ENCODE measurements around the gene TMEM97. TPM values are rescaled to one million over a fixed set of nuclear protein-coding genes. Genes with fewer than 3 reads are reported as not detected.

The TMEM97 gene
- polyA plus RNA-seq, 1 donor from 2014 or later, result 16.9 TPM

DNA sequence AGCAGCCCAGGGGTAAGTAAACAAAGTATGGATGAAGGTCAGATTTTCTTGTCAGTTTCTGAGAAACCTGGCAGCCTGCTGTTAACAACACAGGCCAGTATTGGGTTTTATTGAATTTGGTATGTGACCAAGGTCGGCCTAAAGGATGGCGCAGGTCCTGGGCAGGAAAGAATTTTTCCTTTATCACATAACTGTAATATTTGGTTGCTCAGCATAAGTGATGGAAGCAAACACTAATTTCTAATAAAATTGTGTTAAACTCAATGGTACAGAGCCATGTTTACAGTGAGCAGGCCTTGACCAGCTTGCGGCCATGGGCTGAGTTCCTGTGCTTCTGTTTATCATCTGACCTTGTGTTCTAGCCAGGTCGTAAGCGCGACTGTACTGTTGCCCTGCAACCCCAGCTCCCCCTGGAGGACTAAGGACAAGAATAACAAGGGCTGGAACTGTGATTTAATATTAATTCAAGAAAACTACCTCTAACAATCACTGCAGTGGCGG lies 27.8 kb downstream of the TMEM97 start:
- Histone ChIP-seq H3K27ac (ENCODE audit: low read length) (no peak overlapping the region), H3F3A (ENCODE audit: insufficient read depth, low read length, poor library complexity, severe bottlenecking) (no peaks in the 10 kb centered on the region), H3K4me3 (ENCODE audit: low read length) (no peak overlapping the region), H2AFZ (ENCODE audit: low read depth, low read length) (no peak overlapping the region), H3K9ac (ENCODE audit: low read length) (no peak overlapping the region), H3K27me3 (ENCODE audit: insufficient read depth, low read depth, low read length) (no peaks in the 10 kb centered on the region), H3K4me2 (ENCODE audit: low read length) (no peak overlapping the region), H3K9me2 (ENCODE audit: insufficient read depth, low read length) (no peaks in the 10 kb centered on the region), H3K79me2 (replicated peaks; ENCODE audit: insufficient read depth, low read length) (no peaks in the 10 kb centered on the region), H4K20me1 (ENCODE audit: insufficient read depth) (no peaks in the 10 kb centered on the region), H3K36me3 (ENCODE audit: insufficient read depth, low read length) (peaks cover 13% of the 10 kb centered on the region), H3K9me3 (ENCODE audit: low read length) (no peaks in the 10 kb centered on the region)
- TF ChIP-seq, protein P1, sequence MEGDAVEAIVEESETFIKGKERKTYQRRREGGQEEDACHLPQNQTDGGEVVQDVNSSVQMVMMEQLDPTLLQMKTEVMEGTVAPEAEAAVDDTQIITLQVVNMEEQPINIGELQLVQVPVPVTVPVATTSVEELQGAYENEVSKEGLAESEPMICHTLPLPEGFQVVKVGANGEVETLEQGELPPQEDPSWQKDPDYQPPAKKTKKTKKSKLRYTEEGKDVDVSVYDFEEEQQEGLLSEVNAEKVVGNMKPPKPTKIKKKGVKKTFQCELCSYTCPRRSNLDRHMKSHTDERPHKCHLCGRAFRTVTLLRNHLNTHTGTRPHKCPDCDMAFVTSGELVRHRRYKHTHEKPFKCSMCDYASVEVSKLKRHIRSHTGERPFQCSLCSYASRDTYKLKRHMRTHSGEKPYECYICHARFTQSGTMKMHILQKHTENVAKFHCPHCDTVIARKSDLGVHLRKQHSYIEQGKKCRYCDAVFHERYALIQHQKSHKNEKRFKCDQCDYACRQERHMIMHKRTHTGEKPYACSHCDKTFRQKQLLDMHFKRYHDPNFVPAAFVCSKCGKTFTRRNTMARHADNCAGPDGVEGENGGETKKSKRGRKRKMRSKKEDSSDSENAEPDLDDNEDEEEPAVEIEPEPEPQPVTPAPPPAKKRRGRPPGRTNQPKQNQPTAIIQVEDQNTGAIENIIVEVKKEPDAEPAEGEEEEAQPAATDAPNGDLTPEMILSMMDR (IDR thresholded peaks at IDR 0.05; ENCODE audit: poor library complexity, severe bottlenecking), result peak; percentile 21
- TF ChIP-seq EZH2 (IDR thresholded peaks at IDR 0.05; ENCODE audit: borderline replicate concordance, insufficient read depth, low read length, poor library complexity, severe bottlenecking), result no peak

DNA sequence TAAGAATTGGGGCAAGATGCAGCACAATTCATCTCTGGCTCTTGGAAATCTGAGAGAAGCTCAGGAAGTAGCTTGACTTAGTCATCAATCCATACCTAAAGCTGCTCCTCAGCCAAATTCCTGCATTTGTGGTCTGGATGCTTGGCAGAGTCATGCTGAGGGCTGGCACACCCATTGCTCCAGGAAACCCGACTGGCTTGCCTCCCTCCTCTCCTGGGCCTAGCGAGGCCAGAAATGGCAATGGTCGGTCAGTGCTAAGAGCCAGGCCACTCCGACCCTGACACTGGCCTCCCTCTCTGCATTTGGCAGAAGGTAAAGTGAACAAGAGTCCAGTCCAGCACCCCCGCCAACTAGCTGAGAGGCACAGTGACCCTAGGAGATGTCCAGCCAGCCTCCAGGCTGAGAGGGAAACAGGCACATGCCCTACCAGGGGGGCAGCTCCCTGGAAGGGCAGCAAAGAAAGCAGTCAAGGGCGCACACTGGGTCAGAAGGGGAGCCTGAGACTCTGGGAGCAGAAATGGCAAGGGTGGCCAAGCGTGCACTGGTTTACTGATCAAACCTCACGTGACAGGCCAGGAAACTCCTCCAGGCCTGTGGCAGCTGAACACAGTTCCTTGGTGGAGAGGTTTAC lies 28.4 kb downstream of the TMEM97 start:
- no peak overlapping the region for H3K4me3 ChIP-seq (ENCODE audit: low read length)
- no peak overlapping the region for H3K4me2 ChIP-seq (ENCODE audit: low read length)
- no peak overlapping the region for H2AFZ ChIP-seq (ENCODE audit: low read depth, low read length)
- H3K9me2 ChIP-seq (ENCODE audit: insufficient read depth, low read length), result no peaks in the 10 kb centered on the region
- H3K27me3 ChIP-seq (ENCODE audit: insufficient read depth, low read depth, low read length), result no peaks in the 10 kb centered on the region
- no peak overlapping the region for H3K9ac ChIP-seq (ENCODE audit: low read length)
- H4K20me1 ChIP-seq (ENCODE audit: insufficient read depth), result no peaks in the 10 kb centered on the region
- no peaks in the 10 kb centered on the region for H3K9me3 ChIP-seq (ENCODE audit: low read length)
- H3K27ac ChIP-seq (ENCODE audit: low read length), result no peak overlapping the region
- H3K36me3 ChIP-seq (ENCODE audit: insufficient read depth, low read length), result peaks cover 13% of the 10 kb centered on the region
- no peaks in the 10 kb centered on the region for H3F3A ChIP-seq (ENCODE audit: insufficient read depth, low read length, poor library complexity, severe bottlenecking)
- no peaks in the 10 kb centered on the region for H3K79me2 ChIP-seq (replicated peaks; ENCODE audit: insufficient read depth, low read length)
- TF ChIP-seq POLR2AphosphoS5 (IDR thresholded peaks at IDR 0.05), result peak; percentile 14
- TF ChIP-seq, protein P1 (IDR thresholded peaks at IDR 0.05; ENCODE audit: poor library complexity, severe bottlenecking), result no peak

DNA sequence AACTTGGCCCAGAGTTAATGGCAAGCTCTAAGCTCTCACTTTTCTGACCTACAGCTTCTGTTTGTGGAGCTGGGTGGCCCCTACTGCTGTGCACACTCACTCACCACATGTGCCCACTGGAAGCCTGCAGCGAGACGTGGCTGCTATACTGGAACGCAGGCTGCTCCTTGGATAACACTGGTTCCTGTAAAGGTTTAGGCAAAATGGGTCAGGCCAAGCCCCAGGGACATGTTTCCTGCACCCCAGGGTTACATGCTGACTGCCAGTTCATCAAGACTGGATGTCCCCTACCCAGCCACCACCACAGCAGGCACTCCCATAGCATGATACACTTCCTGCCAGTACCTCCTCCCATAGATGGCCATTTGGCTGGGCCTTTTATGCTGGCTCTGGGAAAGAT lies 30.0 kb downstream of the TMEM97 start:
- no peak overlapping the region for H3K4me2 ChIP-seq (ENCODE audit: low read length)
- no peaks in the 10 kb centered on the region for H3K79me2 ChIP-seq (replicated peaks; ENCODE audit: insufficient read depth, low read length)
- H3F3A ChIP-seq (ENCODE audit: insufficient read depth, low read length, poor library complexity, severe bottlenecking), result no peaks in the 10 kb centered on the region
- no peak overlapping the region for H3K4me3 ChIP-seq (ENCODE audit: low read length)
- TF ChIP-seq, protein P1 (IDR thresholded peaks at IDR 0.05; ENCODE audit: poor library complexity, severe bottlenecking), result no peak
- TF ChIP-seq, protein P2, sequence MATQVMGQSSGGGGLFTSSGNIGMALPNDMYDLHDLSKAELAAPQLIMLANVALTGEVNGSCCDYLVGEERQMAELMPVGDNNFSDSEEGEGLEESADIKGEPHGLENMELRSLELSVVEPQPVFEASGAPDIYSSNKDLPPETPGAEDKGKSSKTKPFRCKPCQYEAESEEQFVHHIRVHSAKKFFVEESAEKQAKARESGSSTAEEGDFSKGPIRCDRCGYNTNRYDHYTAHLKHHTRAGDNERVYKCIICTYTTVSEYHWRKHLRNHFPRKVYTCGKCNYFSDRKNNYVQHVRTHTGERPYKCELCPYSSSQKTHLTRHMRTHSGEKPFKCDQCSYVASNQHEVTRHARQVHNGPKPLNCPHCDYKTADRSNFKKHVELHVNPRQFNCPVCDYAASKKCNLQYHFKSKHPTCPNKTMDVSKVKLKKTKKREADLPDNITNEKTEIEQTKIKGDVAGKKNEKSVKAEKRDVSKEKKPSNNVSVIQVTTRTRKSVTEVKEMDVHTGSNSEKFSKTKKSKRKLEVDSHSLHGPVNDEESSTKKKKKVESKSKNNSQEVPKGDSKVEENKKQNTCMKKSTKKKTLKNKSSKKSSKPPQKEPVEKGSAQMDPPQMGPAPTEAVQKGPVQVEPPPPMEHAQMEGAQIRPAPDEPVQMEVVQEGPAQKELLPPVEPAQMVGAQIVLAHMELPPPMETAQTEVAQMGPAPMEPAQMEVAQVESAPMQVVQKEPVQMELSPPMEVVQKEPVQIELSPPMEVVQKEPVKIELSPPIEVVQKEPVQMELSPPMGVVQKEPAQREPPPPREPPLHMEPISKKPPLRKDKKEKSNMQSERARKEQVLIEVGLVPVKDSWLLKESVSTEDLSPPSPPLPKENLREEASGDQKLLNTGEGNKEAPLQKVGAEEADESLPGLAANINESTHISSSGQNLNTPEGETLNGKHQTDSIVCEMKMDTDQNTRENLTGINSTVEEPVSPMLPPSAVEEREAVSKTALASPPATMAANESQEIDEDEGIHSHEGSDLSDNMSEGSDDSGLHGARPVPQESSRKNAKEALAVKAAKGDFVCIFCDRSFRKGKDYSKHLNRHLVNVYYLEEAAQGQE (IDR thresholded peaks at IDR 0.05; ENCODE audit: borderline replicate concordance), result no peak
- TF ChIP-seq RAD21 (conservative IDR thresholded peaks at IDR 0.05) (no peak), SMC3 (conservative IDR thresholded peaks at IDR 0.05; ENCODE audit: poor library complexity) (no peak), EZH2 (IDR thresholded peaks at IDR 0.05; ENCODE audit: borderline replicate concordance, insufficient read depth, low read length, poor library complexity, severe bottlenecking) (no peak), EP300 (conservative IDR thresholded peaks at IDR 0.05; ENCODE audit: poor library complexity, severe bottlenecking) (no peak), TAF1 (IDR thresholded peaks at IDR 0.05; ENCODE audit: low read depth) (no peak), MXI1 (conservative IDR thresholded peaks at IDR 0.05; ENCODE audit: poor library complexity, severe bottlenecking) (no peak), POLR2AphosphoS5 (IDR thresholded peaks at IDR 0.05) (no peak)
- H3K36me3 ChIP-seq (ENCODE audit: insufficient read depth, low read length), result peaks cover 13% of the 10 kb centered on the region
- no peaks in the 10 kb centered on the region for H3K9me2 ChIP-seq (ENCODE audit: insufficient read depth, low read length)
- H2AFZ ChIP-seq (ENCODE audit: low read depth, low read length), result no peak overlapping the region
- no peak overlapping the region for H3K9ac ChIP-seq (ENCODE audit: low read length)
- H3K9me3 ChIP-seq (ENCODE audit: low read length), result no peaks in the 10 kb centered on the region
- no peak overlapping the region for H3K27ac ChIP-seq (ENCODE audit: low read length)
- H4K20me1 ChIP-seq (ENCODE audit: insufficient read depth), result no peaks in the 10 kb centered on the region
- H3K27me3 ChIP-seq (ENCODE audit: insufficient read depth, low read depth, low read length), result no peaks in the 10 kb centered on the region

Measured in neural cell (in vitro differentiated cells).